Activated gamma-delta T cell treated with Interleukin-2 at 50 U/mL for 16 hours (primary cell): ENCODE measurements around the gene GPX7.
A peak's percentile ranks its signal among the peaks of the same experiment; 100 is the strongest.

Source experiments
- DNase-seq: peaks from one replicate; pipeline ENCODE4 v3.0.0-alpha.2; 2020

The GPX7 gene

GRCh38 chr1:52631759-52632331, 29.7 kb downstream of the GPX7 start:
- DNase-seq, result no peak

GRCh38 chr1:52632732-52633290, 30.6 kb downstream of the GPX7 start, which contains the start of gene SHISAL2A:
Gene SHISAL2A, plus strand, starts transcription at chr1:52633168. Its CDS starts 326 bp downstream, at chr1:52633494.
- peak; percentile 64 for DNase-seq

- DNase-seq, result peak; percentile 35
Measured at GRCh38 chr1:52633291-52633754, 31.2 kb downstream of the GPX7 start.

- no peak for DNase-seq
Measured at GRCh38 chr1:52634111-52634510, 31.9 kb downstream of the GPX7 start.

- no peak for DNase-seq
Measured at GRCh38 chr1:52635321-52636089, 33.3 kb downstream of the GPX7 start.

- DNase-seq, result peak; percentile 69
Measured at GRCh38 chr1:52636721-52637695, 34.8 kb downstream of the GPX7 start.

- no peak for DNase-seq
Measured at GRCh38 chr1:52637946-52638345, 35.8 kb downstream of the GPX7 start.

GRCh38 chr1:52640697-52641096, 38.5 kb downstream of the GPX7 start:
- no peak for DNase-seq

- DNase-seq, result no peak
Measured at GRCh38 chr1:52641307-52641706, 39.1 kb downstream of the GPX7 start.

- no peak for DNase-seq
Measured at GRCh38 chr1:52645261-52645660, 43.1 kb downstream of the GPX7 start.

GRCh38 chr1:52651904-52652303, 49.7 kb downstream of the GPX7 start:
- no peak for DNase-seq

GRCh38 chr1:52653207-52653849, 51.2 kb downstream of the GPX7 start:
- DNase-seq, result no peak

- no peak for DNase-seq
Measured at GRCh38 chr1:52654063-52654462, 51.9 kb downstream of the GPX7 start.

- no peak for DNase-seq
Measured at GRCh38 chr1:52657702-52658101, 55.5 kb downstream of the GPX7 start.
